Fibroblast of lung (primary cell): ENCODE measurements around the gene HNF1B. TPM values are rescaled to one million over a fixed set of nuclear protein-coding genes. Genes with fewer than 3 reads are reported as not detected.
A peak's percentile ranks its signal among the peaks of the same experiment; 100 is the strongest.

Experiments used
- DNase-seq, 2 donors: peaks; one replicate each; pipeline versions ENCODE4 v3.0.0 to v3.0.0-alpha.2; 2010; ENCODE audit warnings: low read depth in 2 of 2
- H2AFZ ChIP-seq: 2 replicates; pipeline ENCODE4 v1.5.1; 2012; ENCODE audit warnings: low read length, control low read depth, inconsistent platforms
- H3K27ac ChIP-seq: 2 replicates; pipeline ENCODE4 v1.5.1; 2011; ENCODE audit warnings: low read length, control low read depth; ENCODE audit not compliant: insufficient read depth
- H3K27me3 ChIP-seq: 2 replicates; pipeline ENCODE4 v1.5.1; 2011; ENCODE audit warnings: mild to moderate bottlenecking, low read length; ENCODE audit not compliant: control insufficient read depth, insufficient read depth
- H3K36me3 ChIP-seq: 2 replicates; pipeline ENCODE4 v1.5.1; 2011; ENCODE audit warnings: low read length; ENCODE audit not compliant: control insufficient read depth, insufficient read depth
- H3K4me1 ChIP-seq: 2 replicates; pipeline ENCODE4 v1.5.1; 2011; ENCODE audit warnings: low read length; ENCODE audit not compliant: control insufficient read depth, insufficient read depth; ENCODE audit errors: extremely low read depth
- H3K4me2 ChIP-seq: 2 replicates; pipeline ENCODE4 v1.5.1; 2011; ENCODE audit warnings: low read length, control low read depth; ENCODE audit not compliant: insufficient read depth; ENCODE audit errors: extremely low read depth
- H3K4me3 ChIP-seq, 4 experiments: fragments of 200-600 bp in 1 of 4; sonication (generic) in 1 of 4; replicated peaks in 1 of 4; 2 replicates each; pipeline ENCODE4 v1.5.1; 2011 to 2016; ENCODE audit warnings: low read length in 4 of 4, low read depth in 3 of 4, mild to moderate bottlenecking in 3 of 4, control low read depth in 2 of 4, inconsistent platforms in 1 of 4, mixed read lengths in 1 of 4; ENCODE audit not compliant: insufficient read depth in 1 of 4; ENCODE audit errors: control extremely low read depth in 1 of 4
- H3K79me2 ChIP-seq: 2 replicates; pipeline ENCODE4 v1.5.1; 2012; ENCODE audit warnings: mild to moderate bottlenecking, low read length, inconsistent platforms; ENCODE audit not compliant: control insufficient read depth, insufficient read depth
- H3K9ac ChIP-seq: 2 replicates; pipeline ENCODE4 v1.5.1; 2011; ENCODE audit warnings: mild to moderate bottlenecking, low read length, control low read depth; ENCODE audit not compliant: insufficient read depth
- H3K9me3 ChIP-seq: 2 replicates; pipeline ENCODE4 v1.5.1; 2012; ENCODE audit warnings: low read depth, low read length; ENCODE audit not compliant: control insufficient read depth, insufficient read depth
- H4K20me1 ChIP-seq: 2 replicates; pipeline ENCODE4 v1.5.1; 2011; ENCODE audit warnings: low read length; ENCODE audit not compliant: control insufficient read depth, insufficient read depth; ENCODE audit errors: extremely low read depth
- CTCF ChIP-seq, 2 donors: IDR thresholded peaks in 1 of 2; conservative IDR thresholded peaks in 1 of 2; 1 replicate in 1 of 2; 2 replicates in 1 of 2; pipeline ENCODE4 v1.5.1; 2011 to 2012; ENCODE audit warnings: low read length in 2 of 2, control low read depth in 1 of 2, inconsistent platforms in 1 of 2, low read depth in 1 of 2, mild to moderate bottlenecking in 1 of 2
- EZH2 ChIP-seq: IDR thresholded peaks from 2 replicates; pipeline ENCODE4 v1.5.1; 2012; ENCODE audit warnings: low read length, control low read depth, mild to moderate bottlenecking; ENCODE audit errors: missing control alignments
- polyA plus RNA-seq, 2 donors: library from polyadenylated mRNA; depleted of rRNA in 1 of 2; stranded (reverse) in 1 of 2; unstranded in 1 of 2; fragments of >200 nt; gene quantifications; 2 replicates each; pipeline ENCODE4 v1.2.1, GENCODE V29; 2011 to 2012; ENCODE audit warnings: missing spikeins in 1 of 2
- total RNA-seq: library from RNA; depleted of rRNA; stranded (reverse); fragments of >200 nt; gene quantifications from 2 replicates; pipeline ENCODE4 v1.2.1, GENCODE V29; 2014

The HNF1B gene
- total and polyA plus RNA-seq, 2 donors (not counting 1 experiment from before 2014, with no cell fraction given) = not detected

- Histone ChIP-seq H3K79me2 (no peaks in the 10 kb centered on the region), H3K4me2 (no peak overlapping the region), H4K20me1 (no peaks in the 10 kb centered on the region), H3K4me3 (no peak overlapping the region), H2AFZ (no peak overlapping the region), H3K4me1 (peaks cover 2% of the 10 kb centered on the region), H3K27me3 (peaks cover 11% of the 10 kb centered on the region), H3K9me3 (no peaks in the 10 kb centered on the region), H3K36me3 (no peaks in the 10 kb centered on the region), H3K27ac (no peak overlapping the region), H3K9ac (no peak overlapping the region)
- no peak for TF ChIP-seq EZH2
- TF ChIP-seq CTCF (conservative IDR thresholded peaks at IDR 0.05 in 1 of 2, IDR thresholded peaks at IDR 0.05 in 1 of 2; ENCODE audit: low read depth in 1 of 2, low read length in 2 of 2) = peak; percentile 49 to 55
- peak; percentile 28 to 32 for DNase-seq
Observed at GRCh38 chr17:37791447-37792399, 46.9 kb upstream of the HNF1B start.

- H3K27me3 ChIP-seq = peaks cover 11% of the 10 kb centered on the region
- H3K9ac ChIP-seq = no peak overlapping the region
- no peak overlapping the region for H2AFZ ChIP-seq
- no peak overlapping the region for H3K4me3 ChIP-seq
- peaks cover 2% of the 10 kb centered on the region for H3K4me1 ChIP-seq
- H3K9me3 ChIP-seq = no peaks in the 10 kb centered on the region
- TF ChIP-seq CTCF (conservative IDR thresholded peaks at IDR 0.05 in 1 of 2, IDR thresholded peaks at IDR 0.05 in 1 of 2; ENCODE audit: low read depth in 1 of 2, low read length in 2 of 2) = no peak
- no peak overlapping the region for H3K27ac ChIP-seq
- peak in 1 of 2 donors; percentile 53 for DNase-seq
- no peaks in the 10 kb centered on the region for H3K36me3 ChIP-seq
- H3K79me2 ChIP-seq = no peaks in the 10 kb centered on the region
- no peaks in the 10 kb centered on the region for H4K20me1 ChIP-seq
- no peak overlapping the region for H3K4me2 ChIP-seq
Observed at GRCh38 chr17:37789771-37790541, 45.1 kb upstream of the HNF1B start.

- no peaks in the 10 kb centered on the region for H3K9me3 ChIP-seq
- no peak overlapping the region for H3K9ac ChIP-seq
- no peaks in the 10 kb centered on the region for H4K20me1 ChIP-seq
- H3K4me1 ChIP-seq = peaks cover 2% of the 10 kb centered on the region
- peaks cover 11% of the 10 kb centered on the region for H3K27me3 ChIP-seq
- TF ChIP-seq CTCF (conservative IDR thresholded peaks at IDR 0.05 in 1 of 2, IDR thresholded peaks at IDR 0.05 in 1 of 2; ENCODE audit: low read depth in 1 of 2, low read length in 2 of 2) (no peak), EZH2 (no peak)
- no peaks in the 10 kb centered on the region for H3K36me3 ChIP-seq
- H3K4me3 ChIP-seq = no peak overlapping the region
- no peak for DNase-seq
- H3K79me2 ChIP-seq = no peaks in the 10 kb centered on the region
- no peak overlapping the region for H3K27ac ChIP-seq
- no peak overlapping the region for H2AFZ ChIP-seq
- H3K4me2 ChIP-seq = no peak overlapping the region
Observed at GRCh38 chr17:37789021-37789565, 44.2 kb upstream of the HNF1B start.
